ENCODE data around the gene NEXMIF.

NEXMIF gene

DNA sequence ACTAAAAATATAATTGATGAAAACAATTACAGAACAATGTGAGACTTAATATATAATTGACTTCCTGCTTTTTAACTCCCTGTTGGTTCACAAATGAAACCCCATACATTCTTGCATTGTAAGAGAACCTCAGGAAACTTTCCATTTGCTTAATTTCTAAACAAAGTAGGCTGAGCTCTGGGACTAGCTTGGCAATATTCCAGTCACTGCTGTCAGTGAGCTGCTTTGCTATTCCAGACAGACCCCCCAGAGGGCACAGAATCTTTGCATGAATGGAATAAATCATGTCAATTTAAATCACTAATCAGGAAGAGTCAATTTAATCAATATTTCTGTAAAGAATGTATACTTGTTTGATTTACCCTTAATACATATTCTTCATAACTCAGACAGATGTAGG lies 110.6 kb downstream of the NEXMIF start:
- Histone ChIP-seq H3K27ac (ENCODE audit: low read length) (no peak overlapping the region), H3K9ac (ENCODE audit: low read length) (no peak overlapping the region), H3K4me3 (ENCODE audit: low read length) (no peak overlapping the region), H3K79me2 (ENCODE audit: low read length) (no peaks in the 10 kb centered on the region), H3F3A (ENCODE audit: insufficient read depth, low read length) (no peaks in the 10 kb centered on the region), H2AFZ (ENCODE audit: low read length) (no peak overlapping the region), H3K4me2 (ENCODE audit: low read depth, low read length) (no peak overlapping the region), H3K9me2 (replicated peaks; ENCODE audit: insufficient read depth, low read length) (no peaks in the 10 kb centered on the region), H3K9me3 (replicated peaks; ENCODE audit: insufficient read depth, low read length) (no peaks in the 10 kb centered on the region), H3K27me3 (replicated peaks; ENCODE audit: insufficient read depth, low read length) (no peaks in the 10 kb centered on the region), H3K4me1 (ENCODE audit: low read length) (no peaks in the 10 kb centered on the region), H3K36me3 (replicated peaks; ENCODE audit: insufficient read depth, low read length) (no peaks in the 10 kb centered on the region), H4K20me1 (ENCODE audit: insufficient read depth, low read length) (no peaks in the 10 kb centered on the region)
- no peak for DNase-seq
- TF ChIP-seq EZH2 (optimal IDR thresholded peaks at IDR 0.05; ENCODE audit: low read depth, low read length), result no peak
- no peak for TF ChIP-seq EZH2phosphoT487 (IDR thresholded peaks at IDR 0.05; ENCODE audit: low read length)
- no peak for TF ChIP-seq CTCF (IDR thresholded peaks at IDR 0.05; ENCODE audit: low read length)

- Histone ChIP-seq H3K27ac (ENCODE audit: low read length) (no peak overlapping the region), H3K4me1 (ENCODE audit: low read length) (no peaks in the 10 kb centered on the region), H3K9ac (ENCODE audit: low read length) (no peak overlapping the region), H3K36me3 (replicated peaks; ENCODE audit: insufficient read depth, low read length) (no peaks in the 10 kb centered on the region), H2AFZ (ENCODE audit: low read length) (no peak overlapping the region), H3K9me2 (replicated peaks; ENCODE audit: insufficient read depth, low read length) (no peaks in the 10 kb centered on the region), H3F3A (ENCODE audit: insufficient read depth, low read length) (no peaks in the 10 kb centered on the region), H3K4me3 (ENCODE audit: low read length) (no peak overlapping the region), H3K79me2 (ENCODE audit: low read length) (no peaks in the 10 kb centered on the region), H3K27me3 (replicated peaks; ENCODE audit: insufficient read depth, low read length) (no peaks in the 10 kb centered on the region), H3K9me3 (replicated peaks; ENCODE audit: insufficient read depth, low read length) (no peaks in the 10 kb centered on the region), H4K20me1 (ENCODE audit: insufficient read depth, low read length) (no peaks in the 10 kb centered on the region), H3K4me2 (ENCODE audit: low read depth, low read length) (no peak overlapping the region)
- TF ChIP-seq EZH2phosphoT487 (IDR thresholded peaks at IDR 0.05; ENCODE audit: low read length) (no peak), EZH2 (optimal IDR thresholded peaks at IDR 0.05; ENCODE audit: low read depth, low read length) (no peak), CTCF (IDR thresholded peaks at IDR 0.05; ENCODE audit: low read length) (no peak)
- no peak for DNase-seq
These were observed 120.7 kb downstream of the NEXMIF start for GRCh38 chrX:74804574-74804973.

DNA sequence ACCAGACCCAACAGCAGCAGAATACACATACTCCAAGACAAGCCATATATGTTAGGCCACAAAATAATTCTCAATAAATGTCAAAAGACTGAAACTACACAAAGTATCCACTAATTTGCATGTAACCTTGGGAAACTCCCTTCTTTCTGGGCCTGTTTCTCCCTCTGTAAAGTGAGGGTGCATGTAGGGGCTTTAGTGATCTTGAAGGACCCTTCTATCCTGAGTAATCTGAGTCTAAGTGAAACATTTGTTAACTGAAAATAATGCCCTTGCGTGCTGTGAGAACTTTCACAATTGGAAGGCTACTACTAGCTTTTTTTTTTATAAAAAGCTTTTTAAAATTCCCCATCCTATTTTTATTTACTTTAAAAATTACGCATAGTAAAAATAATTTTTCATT lies 125.2 kb downstream of the NEXMIF start:
- H4K20me1 ChIP-seq (ENCODE audit: insufficient read depth, low read length), result no peaks in the 10 kb centered on the region
- no peak for TF ChIP-seq CTCF (IDR thresholded peaks at IDR 0.05; ENCODE audit: low read length)
- TF ChIP-seq EZH2 (optimal IDR thresholded peaks at IDR 0.05; ENCODE audit: low read depth, low read length), result no peak
- TF ChIP-seq EZH2phosphoT487 (IDR thresholded peaks at IDR 0.05; ENCODE audit: low read length), result no peak
- no peak overlapping the region for H3K4me3 ChIP-seq (ENCODE audit: low read length)
- H3K9ac ChIP-seq (ENCODE audit: low read length), result no peak overlapping the region
- H3K9me2 ChIP-seq (replicated peaks; ENCODE audit: insufficient read depth, low read length), result no peaks in the 10 kb centered on the region
- no peaks in the 10 kb centered on the region for H3K9me3 ChIP-seq (replicated peaks; ENCODE audit: insufficient read depth, low read length)
- no peak for DNase-seq
- H3K36me3 ChIP-seq (replicated peaks; ENCODE audit: insufficient read depth, low read length), result no peaks in the 10 kb centered on the region
- H3K4me1 ChIP-seq (ENCODE audit: low read length), result no peaks in the 10 kb centered on the region
- no peaks in the 10 kb centered on the region for H3K79me2 ChIP-seq (ENCODE audit: low read length)
- H3K27ac ChIP-seq (ENCODE audit: low read length), result no peak overlapping the region
- no peak overlapping the region for H2AFZ ChIP-seq (ENCODE audit: low read length)
- H3F3A ChIP-seq (ENCODE audit: insufficient read depth, low read length), result no peaks in the 10 kb centered on the region
- H3K4me2 ChIP-seq (ENCODE audit: low read depth, low read length), result no peak overlapping the region
- no peaks in the 10 kb centered on the region for H3K27me3 ChIP-seq (replicated peaks; ENCODE audit: insufficient read depth, low read length)
